NCI-H2196 treated with DMSO at 0.1 percent for 48 hours (cell line): ENCODE results near the gene EXOC6B.
A peak's percentile ranks its signal among the peaks of the same experiment; 100 is the strongest.

Experiments
- DNase-seq: peaks from one replicate; lab custom pipeline; 2025; ENCODE audit not compliant: unreplicated experiment; lab: John Stamatoyannopoulos, UW

The EXOC6B gene

DNA sequence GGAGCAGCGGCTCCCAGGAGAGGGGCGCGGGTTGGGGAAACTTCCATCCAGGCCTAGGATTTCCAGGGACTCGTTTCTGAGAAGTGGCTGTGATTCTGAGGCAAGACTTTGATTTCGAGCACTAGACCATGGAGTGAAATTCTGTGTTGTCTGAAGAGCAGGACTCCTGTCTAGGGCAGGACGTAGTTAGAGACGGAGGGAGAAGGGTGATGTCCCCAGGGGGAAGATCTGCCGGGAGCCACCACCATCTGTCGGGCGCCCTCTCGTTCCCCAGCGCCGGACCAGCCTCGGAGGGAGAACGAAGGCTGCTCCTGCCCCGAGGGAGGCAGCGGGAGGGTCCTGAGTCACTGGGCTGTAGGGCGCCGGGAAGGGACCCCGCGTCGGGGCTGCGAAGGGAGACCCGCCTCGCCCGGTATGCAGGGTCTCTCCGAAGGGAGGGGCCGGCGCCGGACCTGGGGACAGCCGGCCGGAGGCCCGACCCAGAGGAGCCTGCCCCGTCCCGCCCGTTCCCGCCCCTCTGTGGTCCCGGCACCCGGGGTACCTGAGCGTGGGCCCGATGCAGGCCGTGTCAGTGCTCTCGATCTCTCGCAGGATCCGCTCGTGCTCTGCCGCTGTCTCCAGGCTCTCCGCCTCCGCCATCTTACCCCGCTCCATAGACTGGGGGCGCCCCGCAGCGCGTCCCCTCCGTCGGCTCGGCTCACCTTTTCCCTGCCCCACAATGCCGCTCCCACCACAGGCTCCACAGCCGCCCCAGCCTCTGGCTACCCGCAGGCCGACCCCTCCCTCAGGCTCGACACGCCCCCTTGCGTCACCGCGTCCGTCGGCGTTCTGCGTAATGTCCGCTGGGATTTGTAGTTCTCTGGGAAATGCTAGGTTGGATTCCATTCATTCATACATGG, at the start of gene EXOC6B:
Gene EXOC6B, minus strand, starts transcription at position 777 of the 899 bp plus-strand sequence.
- DNase-seq: peak; percentile 28

DNA sequence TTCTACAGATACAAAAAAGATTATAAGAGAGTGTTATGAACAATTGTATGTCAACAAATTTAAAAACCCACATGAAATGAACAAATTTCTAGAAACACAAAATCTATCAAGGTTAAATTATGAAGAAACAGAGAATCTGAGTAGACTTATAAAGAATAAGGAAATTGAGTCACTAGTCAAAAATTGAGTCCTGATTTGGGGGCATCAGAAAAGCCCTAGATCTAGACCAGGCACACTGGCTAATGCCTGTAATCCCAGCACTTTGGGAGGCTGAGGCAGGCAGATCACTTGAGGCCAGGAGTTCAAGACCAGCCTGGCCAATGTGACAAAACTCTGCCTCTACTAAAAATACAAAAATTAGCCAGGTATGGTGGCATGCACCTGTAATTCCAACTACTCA, 46.0 kb upstream of the EXOC6B start:
- no peak for DNase-seq

DNA sequence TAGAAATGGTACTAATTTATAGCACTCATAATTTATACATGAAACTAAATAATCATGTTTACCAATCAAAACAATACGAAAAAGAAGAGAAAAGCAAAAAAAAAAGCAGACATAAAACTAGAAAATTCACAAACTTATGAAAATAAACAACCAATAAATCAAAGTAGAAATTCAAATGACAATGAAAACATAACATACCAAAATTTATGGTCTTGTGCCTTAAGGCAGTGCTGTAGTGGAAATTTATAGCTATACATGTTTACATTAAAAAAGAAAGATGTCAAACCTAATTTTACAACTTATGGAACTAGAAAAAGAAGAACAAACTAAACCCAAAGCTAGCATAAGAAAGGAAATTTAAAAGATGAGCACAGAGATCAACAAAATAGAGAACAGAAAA, 45.2 kb upstream of the EXOC6B start:
- no peak for DNase-seq

DNA sequence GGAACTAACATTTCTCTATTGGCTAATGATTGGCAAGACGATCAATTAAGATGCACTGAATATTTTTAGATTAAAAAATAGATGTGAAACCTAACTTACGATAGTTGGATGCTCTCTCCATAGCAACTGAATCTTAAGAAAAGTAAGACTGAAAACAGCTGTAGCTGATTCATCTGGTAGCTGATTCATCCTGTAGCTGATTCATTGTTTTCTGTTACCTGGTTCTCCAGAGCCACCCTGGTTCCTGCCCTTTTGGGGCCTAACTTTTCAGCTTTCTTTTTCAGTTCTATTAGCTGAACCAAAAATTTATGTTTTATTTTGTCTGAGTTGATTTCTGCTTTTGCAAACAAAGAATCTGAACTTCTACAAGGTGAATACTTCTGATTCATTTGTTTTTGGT, 38.7 kb upstream of the EXOC6B start:
- DNase-seq: no peak

DNA sequence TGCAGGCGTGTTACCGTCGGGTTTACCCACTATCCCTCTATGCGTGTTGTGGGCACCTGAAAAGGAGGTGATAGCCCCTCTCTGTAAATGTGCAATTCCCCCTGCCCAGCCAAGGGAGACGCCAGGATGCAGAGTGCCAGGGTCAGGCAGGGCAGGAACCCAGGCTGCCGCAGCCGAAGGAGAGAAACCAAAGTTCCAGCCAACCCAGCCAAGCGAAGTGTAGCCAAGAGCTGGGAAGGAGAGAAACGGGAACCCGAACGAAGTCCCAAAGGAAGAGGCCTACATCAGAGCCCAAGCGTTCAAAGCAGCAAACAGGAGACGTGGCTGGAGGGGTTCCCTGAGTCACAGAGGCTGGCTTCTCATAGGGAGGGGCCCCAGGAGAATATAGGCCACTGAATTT, 37.2 kb upstream of the EXOC6B start:
- DNase-seq: no peak

DNA sequence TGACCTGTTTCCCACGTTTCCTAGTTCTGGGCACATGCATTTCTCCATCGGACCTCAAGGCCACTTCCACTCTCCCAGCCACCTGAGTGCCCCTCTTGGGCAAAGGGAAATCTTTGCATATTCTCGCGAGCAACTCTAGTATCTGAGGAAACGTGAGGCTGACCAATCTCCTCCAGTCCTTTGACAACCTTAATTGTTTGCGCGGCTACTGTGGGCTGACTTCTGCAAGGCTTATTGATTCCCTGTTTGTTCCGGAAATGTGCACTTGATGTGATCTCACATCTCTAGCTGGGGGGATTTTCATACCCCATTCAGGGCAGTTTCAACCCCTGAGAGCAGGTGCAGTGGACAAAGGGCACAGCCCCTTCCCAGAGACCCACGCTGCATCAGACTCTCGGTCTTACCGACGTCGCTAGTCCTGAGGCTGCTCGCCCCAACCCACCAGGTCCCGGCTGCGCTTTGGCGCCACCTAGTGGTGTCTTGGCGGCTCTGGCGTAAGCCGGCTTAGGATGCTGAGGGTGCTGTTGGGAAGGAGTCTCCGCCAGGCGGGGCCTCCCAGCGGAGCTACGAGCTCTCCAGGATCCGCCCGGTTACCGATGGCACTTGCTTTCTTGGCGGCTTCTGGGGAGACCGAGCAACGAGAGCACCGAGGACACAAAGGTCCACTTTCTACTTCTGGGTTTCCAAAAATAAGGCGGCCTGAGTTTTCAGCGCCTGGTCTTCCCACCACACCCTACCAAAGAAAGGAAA, 36.6 kb upstream of the EXOC6B start:
- peak; percentile 22 for DNase-seq

DNA sequence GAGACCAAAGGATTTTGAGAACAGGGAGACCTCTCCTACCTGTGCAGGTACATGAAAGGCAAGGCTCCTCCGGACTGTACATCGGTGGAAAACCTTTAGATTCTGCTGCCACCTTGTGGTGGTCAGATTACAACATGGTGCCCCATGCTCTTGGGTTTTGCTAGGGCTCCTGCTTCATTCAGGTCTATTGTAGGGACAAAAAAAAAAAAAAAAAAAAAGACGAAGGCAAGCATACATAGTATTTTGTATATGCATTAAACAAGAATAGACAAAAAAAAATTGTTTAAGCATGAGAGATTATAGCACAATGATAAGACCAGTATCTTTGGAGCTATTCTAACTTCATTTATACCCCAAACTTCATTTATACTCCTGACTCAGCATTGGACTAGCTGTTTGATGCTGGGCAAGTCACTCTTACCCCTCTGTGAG, 34.0 kb upstream of the EXOC6B start:
- DNase-seq: peak; percentile 18

DNA sequence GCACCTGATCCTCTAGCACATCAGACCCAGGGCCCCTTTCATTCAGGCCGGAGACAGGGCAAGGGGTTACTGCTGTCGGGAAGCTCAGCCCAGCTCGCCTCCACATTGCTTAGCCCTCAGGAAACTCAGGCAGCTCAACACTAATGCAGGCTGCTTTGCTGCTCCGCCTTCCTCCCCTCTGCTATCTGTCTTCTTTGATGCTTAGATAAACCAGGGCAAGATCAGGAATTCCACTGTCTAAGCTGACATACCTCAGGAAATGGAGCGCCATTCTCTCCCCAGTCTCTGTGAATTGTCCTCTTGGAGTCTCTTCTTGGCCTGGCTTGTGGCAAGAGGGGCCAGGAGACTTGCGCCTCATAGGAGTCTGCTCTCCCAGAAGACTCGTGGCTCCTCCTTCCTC, 25.5 kb upstream of the EXOC6B start:
- DNase-seq: no peak

DNA sequence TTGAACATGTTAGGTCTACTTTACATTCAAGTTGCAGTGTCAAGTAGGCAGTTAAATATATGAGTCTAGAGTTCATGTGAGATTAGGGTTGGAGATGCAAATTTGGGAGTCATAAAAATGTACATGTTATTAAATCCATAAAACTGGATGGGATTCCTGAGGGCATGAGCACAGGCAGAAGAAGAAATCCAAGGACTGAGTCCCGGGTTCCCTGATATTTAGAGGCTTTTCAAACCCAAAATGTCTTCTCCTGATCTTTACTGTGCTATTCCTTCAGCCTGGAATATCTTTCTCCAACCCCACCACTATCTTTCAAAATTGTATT, 23.3 kb upstream of the EXOC6B start:
- no peak for DNase-seq

DNA sequence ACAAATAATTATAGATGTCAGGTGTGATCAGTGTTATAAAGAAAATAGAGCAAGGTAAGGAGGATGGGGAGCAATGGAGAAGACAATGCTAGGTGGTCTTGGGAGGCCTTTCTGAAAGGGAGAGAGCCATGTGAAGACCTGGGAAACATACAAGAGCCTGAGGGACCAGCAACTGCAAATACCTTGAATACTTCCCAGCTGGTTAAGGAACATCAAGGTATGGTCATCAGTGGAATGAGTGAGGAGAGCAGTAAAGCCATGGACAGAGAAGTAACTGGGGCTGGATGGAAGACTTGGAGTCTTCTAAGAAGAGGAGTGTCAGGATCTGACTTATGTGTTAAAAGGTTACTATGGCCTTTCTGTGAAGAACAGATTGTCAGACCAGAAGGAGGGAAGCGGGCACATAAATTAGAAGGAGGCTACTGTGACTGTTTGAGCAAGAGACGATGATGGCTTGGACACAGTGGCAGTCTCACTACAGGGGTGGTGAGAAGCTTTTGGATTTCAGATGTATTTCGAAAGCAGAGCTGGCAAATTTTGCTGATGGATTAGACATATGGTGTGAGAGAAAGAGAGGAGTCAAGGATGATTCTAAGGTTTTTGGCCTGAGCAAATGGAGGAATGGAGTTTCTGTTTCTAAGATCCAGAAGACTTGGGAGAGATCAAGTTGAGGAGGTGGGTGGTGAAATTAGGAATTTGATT, 22.8 kb upstream of the EXOC6B start:
- no peak for DNase-seq

DNA sequence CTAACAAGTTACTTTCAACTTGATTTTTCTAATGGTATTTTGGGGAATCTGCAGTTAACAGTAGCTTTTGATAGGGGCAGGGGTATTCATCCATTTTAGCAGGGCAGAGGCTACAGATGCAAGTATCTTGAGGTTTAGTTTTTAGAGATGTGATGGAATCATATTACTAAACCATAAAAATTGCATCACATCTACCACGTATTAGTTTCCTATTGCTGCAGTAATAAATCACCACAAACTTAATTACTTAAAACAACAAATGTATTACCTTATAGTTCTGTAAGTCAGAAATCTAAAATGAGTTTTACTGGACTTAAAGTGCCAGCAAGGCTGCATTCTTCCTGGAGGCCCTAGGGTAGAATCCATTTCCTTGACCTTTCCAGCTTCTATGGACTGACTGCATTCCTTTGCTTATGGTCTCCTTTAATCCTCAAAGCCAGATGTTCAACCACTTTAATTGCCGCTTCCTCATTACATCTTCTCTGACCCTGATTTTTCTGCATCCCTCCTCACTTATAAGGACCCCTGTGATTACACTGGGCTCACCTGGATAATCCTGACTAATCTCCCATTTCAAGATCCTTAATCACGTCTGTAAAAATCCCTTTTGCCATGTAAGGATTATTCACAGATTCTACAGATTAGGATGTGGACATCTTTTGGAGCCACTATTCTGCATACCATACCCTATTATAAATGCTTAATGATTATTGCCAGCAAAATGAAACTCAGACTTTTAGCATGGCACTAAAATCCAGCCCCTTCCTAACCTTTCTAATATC, 21.9 kb upstream of the EXOC6B start:
- no peak for DNase-seq

DNA sequence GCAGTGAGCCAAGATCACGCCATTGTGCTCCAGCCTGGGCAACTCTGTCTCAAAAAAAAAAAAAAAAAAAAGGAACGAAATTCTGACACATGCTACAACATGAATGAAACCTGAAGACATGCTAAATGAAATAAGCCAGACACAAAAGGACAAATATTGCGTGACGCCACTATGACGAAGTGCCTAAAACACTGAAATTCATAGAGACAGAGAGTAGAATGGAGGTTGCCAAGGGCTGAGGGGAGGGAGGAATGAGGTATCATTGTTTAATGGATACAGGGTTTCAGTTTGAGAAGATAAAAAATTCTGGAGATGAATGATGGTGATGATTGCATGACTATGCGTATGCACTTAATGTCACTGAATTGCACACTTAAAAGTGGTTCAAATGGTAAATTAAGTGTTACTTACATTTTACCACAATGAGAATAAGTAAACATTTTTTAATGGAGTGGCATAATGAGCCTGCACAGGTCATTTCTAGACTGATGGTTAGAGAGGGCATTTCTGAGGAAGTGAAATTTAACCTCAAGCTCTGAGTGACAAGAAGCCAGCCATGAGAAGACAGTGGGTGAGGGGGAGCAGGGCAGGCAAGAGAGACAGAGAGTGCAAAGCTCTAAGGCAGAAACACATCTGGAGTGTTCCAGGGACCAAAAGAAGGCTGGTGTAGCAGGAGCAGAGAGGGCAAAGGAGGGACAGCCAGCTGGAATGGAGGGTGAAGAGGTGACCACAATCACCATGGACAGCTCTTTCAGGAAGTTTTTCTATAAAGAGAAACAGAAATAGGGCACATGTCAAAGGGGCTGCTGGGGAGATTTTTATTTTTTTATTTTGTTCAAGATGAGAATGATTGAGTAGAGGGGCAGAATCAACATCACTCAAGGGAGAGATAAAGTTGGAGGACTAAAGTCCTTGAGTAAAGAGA, 20.6 kb upstream of the EXOC6B start:
- DNase-seq: no peak

DNA sequence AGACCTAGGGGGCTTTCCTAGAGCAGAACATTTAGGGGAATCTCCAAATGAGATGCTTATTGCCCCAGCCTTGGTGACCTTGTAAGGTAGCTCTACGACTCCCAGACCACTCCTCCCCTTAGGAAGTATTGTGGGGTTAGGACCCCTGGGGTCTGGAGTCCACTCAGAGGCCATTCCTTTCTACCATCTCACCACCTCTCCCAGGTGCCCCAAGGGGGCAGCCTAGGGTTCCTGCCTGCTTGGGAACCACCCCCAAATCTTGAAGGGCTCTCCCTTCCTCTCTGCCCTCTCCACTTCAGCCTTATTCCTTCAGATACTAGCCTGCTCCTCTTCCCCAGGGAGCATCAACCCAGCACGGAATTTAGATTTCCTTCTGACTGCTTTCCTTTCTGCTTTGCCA, 17.5 kb upstream of the EXOC6B start:
- no peak for DNase-seq

DNA sequence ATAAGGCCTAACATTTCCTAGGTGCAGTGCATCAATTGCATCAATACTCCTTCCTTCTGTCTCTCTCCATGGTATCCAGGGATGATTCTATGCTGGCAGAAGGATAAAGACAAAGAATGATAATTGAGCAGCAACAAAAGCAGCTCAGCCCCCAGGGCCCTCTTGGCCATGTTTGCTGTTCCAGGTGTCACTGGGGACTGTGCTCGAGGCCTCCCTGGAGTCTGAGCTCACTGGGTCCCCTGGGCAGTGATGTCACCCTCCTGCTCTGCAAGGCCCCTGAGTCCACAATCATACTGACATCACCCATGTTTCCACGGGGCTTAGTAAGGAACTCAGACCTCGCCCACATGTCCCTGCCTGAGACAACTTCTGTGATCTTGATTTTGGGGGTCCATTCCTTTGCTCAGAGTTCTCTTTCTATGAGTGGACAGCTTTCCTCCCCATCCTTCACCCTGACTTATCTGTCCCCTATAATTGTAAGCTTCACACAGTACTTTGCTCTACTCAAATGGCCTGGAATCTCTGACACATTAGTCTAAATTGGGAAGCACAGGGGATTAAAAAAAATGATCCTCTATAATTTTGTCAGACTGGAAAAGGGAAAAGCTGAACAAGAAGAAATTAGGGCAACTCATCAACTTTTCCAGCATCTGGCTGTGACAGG, 15.8 kb upstream of the EXOC6B start:
- no peak for DNase-seq

DNA sequence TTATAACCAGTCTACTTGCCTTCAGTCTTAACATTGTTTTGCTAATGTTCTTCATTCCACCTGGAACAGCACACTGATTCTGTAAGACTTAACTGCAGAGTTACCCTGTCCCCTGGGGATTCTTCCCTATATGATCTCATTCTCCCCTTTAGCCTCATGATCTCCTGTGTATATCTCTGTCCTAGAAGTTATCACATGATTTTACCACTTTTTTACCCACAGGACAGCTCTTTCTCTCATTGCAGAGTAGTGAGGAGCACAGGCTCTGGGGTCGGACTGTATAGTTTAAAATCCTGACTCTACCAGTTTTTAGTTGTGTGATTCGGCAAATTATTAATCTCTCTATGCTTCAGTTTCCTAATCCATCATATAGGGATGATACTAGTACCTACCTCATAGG, 14.2 kb upstream of the EXOC6B start:
- no peak for DNase-seq

DNA sequence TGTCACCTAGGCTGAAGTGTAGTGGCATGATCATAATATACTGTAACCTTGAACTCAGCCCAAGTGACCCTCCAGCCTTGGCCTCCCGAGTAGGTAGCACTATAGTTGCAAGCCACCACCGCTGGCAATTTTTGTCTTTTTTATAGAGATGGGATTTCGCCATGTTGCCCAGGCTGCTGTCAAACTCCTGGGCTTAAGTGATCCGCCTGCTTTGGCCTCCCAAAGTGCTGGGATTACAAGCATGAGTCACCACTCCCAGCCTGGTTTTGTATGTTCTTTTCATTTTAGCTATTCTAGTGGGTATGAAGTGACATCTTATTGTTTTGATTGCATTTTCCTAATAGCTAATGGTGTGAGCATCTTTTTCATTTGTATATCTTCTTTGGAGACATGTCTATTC, 11.3 kb upstream of the EXOC6B start:
- no peak for DNase-seq

DNA sequence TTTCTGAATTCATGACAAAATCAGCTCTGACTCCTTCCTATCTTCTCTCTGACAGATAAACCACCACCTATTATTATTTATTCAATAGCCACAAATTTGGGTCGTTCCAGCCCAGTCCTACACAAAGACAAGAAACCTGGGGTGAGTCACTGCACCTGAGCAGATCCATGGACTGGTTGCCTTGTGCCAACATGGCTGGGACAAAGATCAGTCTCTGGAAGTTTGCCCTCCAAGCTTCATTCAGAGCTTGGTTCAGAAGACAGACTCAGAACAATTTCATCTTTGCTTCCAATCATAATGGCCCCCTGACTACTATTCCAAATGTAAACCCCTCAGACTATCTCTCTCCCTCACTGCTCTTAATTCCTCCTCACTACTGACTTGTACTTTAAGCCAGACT, 9.6 kb upstream of the EXOC6B start:
- no peak for DNase-seq

DNA sequence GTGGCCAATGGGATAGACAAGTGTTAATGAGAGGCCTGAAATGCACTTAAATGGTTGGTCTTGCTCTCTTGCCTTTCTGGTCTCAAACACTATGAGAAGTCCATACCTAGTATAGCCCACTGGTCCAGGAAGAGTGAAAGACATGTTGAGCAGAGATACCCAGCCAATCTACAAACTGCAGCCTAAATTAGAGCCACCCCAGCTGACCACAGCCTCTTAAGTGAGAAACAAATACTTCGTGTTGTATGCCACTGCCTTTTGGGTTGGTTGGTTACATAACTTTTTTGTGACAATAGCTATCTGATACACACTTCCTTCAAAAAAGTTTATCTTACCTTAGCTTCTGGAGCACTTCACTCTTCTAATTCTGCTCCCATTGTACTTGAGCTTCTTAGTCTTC, 8.8 kb upstream of the EXOC6B start:
- DNase-seq: no peak

DNA sequence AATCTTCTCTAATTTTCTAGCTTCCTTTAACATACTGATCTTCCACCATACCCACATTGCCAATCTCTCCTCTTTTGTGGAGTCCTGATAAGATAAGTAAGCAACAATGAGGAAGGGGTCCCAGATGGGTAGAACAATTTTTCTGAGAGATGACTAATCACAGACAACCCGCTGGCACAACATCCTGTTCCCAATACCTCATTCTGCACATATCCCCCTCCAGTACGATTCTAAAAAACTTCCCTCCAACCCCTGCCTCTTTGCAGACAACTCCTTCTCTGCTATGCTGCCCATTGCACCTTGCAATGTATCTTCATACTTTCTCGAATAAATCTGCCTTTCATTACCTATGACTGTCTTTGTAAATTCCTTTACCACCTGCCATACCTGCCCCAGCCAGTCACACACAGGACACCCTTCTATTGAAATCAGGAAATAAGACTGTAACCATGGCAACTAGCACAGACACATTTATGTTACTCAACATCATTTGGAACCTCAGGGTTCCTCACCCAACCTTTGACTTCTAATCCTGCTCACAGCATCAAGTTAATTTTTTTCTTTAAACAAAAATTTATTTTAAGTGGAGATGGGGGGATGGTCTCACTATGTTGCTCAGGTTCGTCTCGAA, 7.4 kb upstream of the EXOC6B start:
- DNase-seq: no peak
